Liver (tissue), 9 donors: ENCODE measurements around the gene ADPRH. TPM values are rescaled to one million over a fixed set of nuclear protein-coding genes. Genes with fewer than 3 reads are reported as not detected.

Experiments
- DNase-seq: peaks from one replicate; pipeline ENCODE4 v3.0.0-alpha.2; 2017; ENCODE audit warnings: low spot score
- H3K27ac ChIP-seq, 2 donors: one replicate each; pipeline ENCODE4 v1.7.0; 2013; ENCODE audit warnings: inconsistent platforms in 2 of 2, low read length in 2 of 2, control low read depth in 1 of 2, low read depth in 1 of 2, mild to moderate bottlenecking in 1 of 2
- H3K27me3 ChIP-seq, 4 donors: one replicate each; pipeline versions ENCODE4 v1.6.1 to v1.7.0; 2013; ENCODE audit warnings: low read length in 3 of 4, inconsistent platforms in 1 of 4, mild to moderate bottlenecking in 1 of 4, moderate library complexity in 1 of 4; ENCODE audit not compliant: control insufficient read depth in 4 of 4, insufficient read depth in 4 of 4
- H3K36me3 ChIP-seq, 4 donors: one replicate each; pipeline versions ENCODE4 v1.6.1 to v1.7.0; 2013; ENCODE audit warnings: low read length in 3 of 4, mild to moderate bottlenecking in 3 of 4, low read depth in 1 of 4, moderate library complexity in 1 of 4; ENCODE audit not compliant: control insufficient read depth in 4 of 4, insufficient read depth in 3 of 4
- H3K4me1 ChIP-seq, 4 donors: one replicate each; pipeline versions ENCODE4 v1.6.1 to v1.7.0; 2013; ENCODE audit warnings: low read length in 3 of 4, mild to moderate bottlenecking in 3 of 4, moderate library complexity in 1 of 4; ENCODE audit not compliant: control insufficient read depth in 4 of 4, insufficient read depth in 4 of 4
- H3K4me3 ChIP-seq, 3 donors: one replicate each; pipeline versions ENCODE4 v1.6.1 to v1.7.0; 2013; ENCODE audit warnings: low read length in 3 of 3, control low read depth in 1 of 3, low read depth in 1 of 3, mild to moderate bottlenecking in 1 of 3
- H3K9ac ChIP-seq, 2 donors: one replicate each; pipeline ENCODE4 v1.7.0; 2013; ENCODE audit warnings: low read length in 2 of 2, mild to moderate bottlenecking in 2 of 2, moderate library complexity in 2 of 2, control low read depth in 1 of 2, low read depth in 1 of 2
- H3K9me3 ChIP-seq, 4 donors: one replicate each; pipeline versions ENCODE4 v1.6.1 to v1.7.0; 2013; ENCODE audit warnings: low read length in 3 of 4; ENCODE audit not compliant: control insufficient read depth in 4 of 4
- CTCF ChIP-seq: fragments of 150-350 bp; IDR thresholded peaks from 2 replicates; pipeline ENCODE4 v1.5.1; 2017; ENCODE audit warnings: improper control_type of control experiment, low read depth, low read length; ENCODE audit not compliant: missing input control
- FOXA1 ChIP-seq: IDR thresholded peaks from 2 replicates; pipeline ENCODE4 v1.6.1; 2016; ENCODE audit warnings: antibody characterized with exemption
- FOXA2 ChIP-seq: IDR thresholded peaks from 2 replicates; pipeline ENCODE4 v1.6.1; 2016; ENCODE audit warnings: antibody characterized with exemption
- GABPA ChIP-seq, 2 donors: IDR thresholded peaks in 1 of 2; conservative IDR thresholded peaks in 1 of 2; 2 replicates each; pipeline ENCODE4 v1.6.1; 2016; ENCODE audit warnings: antibody characterized with exemption in 2 of 2, mild to moderate bottlenecking in 1 of 2, moderate library complexity in 1 of 2
- HNF4A ChIP-seq, 2 donors: conservative IDR thresholded peaks; 2 replicates each; pipeline ENCODE4 v1.6.1; 2016; ENCODE audit warnings: antibody characterized with exemption in 2 of 2, mild to moderate bottlenecking in 2 of 2
- JUND ChIP-seq, 2 donors: IDR thresholded peaks; 2 replicates each; pipeline ENCODE4 v1.6.1; 2016; ENCODE audit warnings: antibody characterized with exemption in 2 of 2
- NR2F2 ChIP-seq: IDR thresholded peaks from 2 replicates; pipeline ENCODE4 v1.6.1; 2016; ENCODE audit warnings: antibody characterized with exemption
- RAD21 ChIP-seq, 2 donors: IDR thresholded peaks; 2 replicates each; pipeline ENCODE4 v1.6.1; 2016; ENCODE audit warnings: antibody characterized with exemption in 2 of 2, mild to moderate bottlenecking in 2 of 2
- RXRA ChIP-seq, 2 donors: IDR thresholded peaks; 2 replicates each; pipeline ENCODE4 v1.6.1; 2017 to 2018; ENCODE audit warnings: antibody characterized with exemption in 2 of 2, mild to moderate bottlenecking in 1 of 2
- TAF1 ChIP-seq: conservative IDR thresholded peaks from 2 replicates; pipeline ENCODE4 v1.6.1; 2016; ENCODE audit warnings: antibody characterized with exemption, mild to moderate bottlenecking
- WGBS: extraction: QIAGEN DNeasy Blood & Tissue Kit; methylation state at CpG from one replicate; pipeline ENCODE4 v1.1.7; 2013; 5-methylcytosine and 5-hydroxymethylcytosine counted together
- polyA plus RNA-seq, 2 donors: library from polyadenylated mRNA; stranded (reverse) in 1 of 2; unstranded in 1 of 2; fragments of 200-250 nt in 1 of 2; fragments of >200 nt in 1 of 2; fragmentation: Nextera tagmentation in 1 of 2; extraction: Ambion mirVana in 1 of 2; gene quantifications; one replicate each; pipeline versions ENCODE4 v1.2.1 to v1.2.3, GENCODE V29; 2013 to 2015
- total RNA-seq, 2 donors: library from RNA; depleted of rRNA; stranded (reverse); fragments of >200 nt; gene quantifications; one replicate each; pipeline ENCODE4 v1.2.3, GENCODE V29; 2014
- TF ChIP-seq, protein P1 (sequence below): IDR thresholded peaks from 2 replicates; pipeline ENCODE4 v1.6.1; 2016; ENCODE audit warnings: antibody characterized with exemption
- TF ChIP-seq, protein P2 (sequence below): IDR thresholded peaks from 2 replicates; pipeline ENCODE4 v1.6.1; 2016; ENCODE audit warnings: antibody characterized with exemption
- donor health status: healthy.
- donor health status: healthy.
- donor health status: healthy.
- donor health status: healthy.
- donor health status: healthy.

The ADPRH gene
- total and polyA plus RNA-seq, 4 donors = 0.89 to 3.8 (median 2.4) TPM

GRCh38 chr3:119599558-119600174 is 20.4 kb downstream of the ADPRH start:
- 93% methylated on average over 6 of the region's 6 CpGs for WGBS
- Histone ChIP-seq H3K9ac (no peak overlapping the region), H3K27me3 (no peaks in the 10 kb centered on the region), H3K36me3 (no peaks in the 10 kb centered on the region), H3K4me3 (no peak overlapping the region), H3K9me3 (no peaks in the 10 kb centered on the region), H3K27ac (no peak overlapping the region), H3K4me1 (peaks cover 2 to 42% (median 24%) of the 10 kb centered on the region in 4 donors)
- no peak for DNase-seq
- no peak for TF ChIP-seq RAD21 (IDR thresholded peaks at IDR 0.05)
- TF ChIP-seq RXRA (IDR thresholded peaks at IDR 0.05) = no peak
- TF ChIP-seq, protein P1, sequence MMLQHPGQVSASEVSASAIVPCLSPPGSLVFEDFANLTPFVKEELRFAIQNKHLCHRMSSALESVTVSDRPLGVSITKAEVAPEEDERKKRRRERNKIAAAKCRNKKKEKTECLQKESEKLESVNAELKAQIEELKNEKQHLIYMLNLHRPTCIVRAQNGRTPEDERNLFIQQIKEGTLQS = no peak
- no peak for TF ChIP-seq CTCF
- TF ChIP-seq JUND (IDR thresholded peaks at IDR 0.05) = no peak
- TF ChIP-seq FOXA1 = no peak
- no peak for TF ChIP-seq HNF4A (conservative IDR thresholded peaks at IDR 0.05)
- TF ChIP-seq NR2F2 = no peak
- TF ChIP-seq, protein P2, sequence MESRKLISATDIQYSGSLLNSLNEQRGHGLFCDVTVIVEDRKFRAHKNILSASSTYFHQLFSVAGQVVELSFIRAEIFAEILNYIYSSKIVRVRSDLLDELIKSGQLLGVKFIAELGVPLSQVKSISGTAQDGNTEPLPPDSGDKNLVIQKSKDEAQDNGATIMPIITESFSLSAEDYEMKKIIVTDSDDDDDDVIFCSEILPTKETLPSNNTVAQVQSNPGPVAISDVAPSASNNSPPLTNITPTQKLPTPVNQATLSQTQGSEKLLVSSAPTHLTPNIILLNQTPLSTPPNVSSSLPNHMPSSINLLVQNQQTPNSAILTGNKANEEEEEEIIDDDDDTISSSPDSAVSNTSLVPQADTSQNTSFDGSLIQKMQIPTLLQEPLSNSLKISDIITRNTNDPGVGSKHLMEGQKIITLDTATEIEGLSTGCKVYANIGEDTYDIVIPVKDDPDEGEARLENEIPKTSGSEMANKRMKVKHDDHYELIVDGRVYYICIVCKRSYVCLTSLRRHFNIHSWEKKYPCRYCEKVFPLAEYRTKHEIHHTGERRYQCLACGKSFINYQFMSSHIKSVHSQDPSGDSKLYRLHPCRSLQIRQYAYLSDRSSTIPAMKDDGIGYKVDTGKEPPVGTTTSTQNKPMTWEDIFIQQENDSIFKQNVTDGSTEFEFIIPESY = no peak
- TF ChIP-seq FOXA2 = no peak
- TF ChIP-seq GABPA (IDR thresholded peaks at IDR 0.05 in 1 of 2, conservative IDR thresholded peaks at IDR 0.05 in 1 of 2) = no peak

DNA sequence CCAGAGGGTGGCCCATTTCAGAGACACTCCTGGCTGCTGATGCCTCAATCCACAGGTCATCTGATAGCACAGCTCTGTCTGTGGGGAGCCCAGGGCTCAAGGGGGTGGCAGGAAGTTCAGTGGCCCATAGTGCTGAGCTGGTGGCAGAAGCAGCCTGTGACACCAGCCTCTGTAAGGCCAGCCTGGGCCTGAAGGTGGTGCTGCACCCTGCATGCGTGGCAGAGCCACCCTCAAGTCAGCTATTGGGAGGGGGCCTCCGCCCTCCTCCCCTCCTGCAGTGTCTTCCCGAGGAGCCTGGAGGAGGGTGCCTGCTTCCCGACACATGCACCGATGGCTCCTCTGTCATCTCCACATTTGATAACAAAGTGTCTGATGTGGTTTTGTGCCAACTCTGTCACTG is 21.4 kb downstream of the ADPRH start:
- no peaks in the 10 kb centered on the region for H3K9me3 ChIP-seq
- TF ChIP-seq, protein P1 = no peak
- peak; percentile 9 to 45 for TF ChIP-seq RAD21 (IDR thresholded peaks at IDR 0.05)
- H3K27me3 ChIP-seq = no peaks in the 10 kb centered on the region
- H3K9ac ChIP-seq = no peak overlapping the region
- no peak overlapping the region for H3K4me3 ChIP-seq
- WGBS = 72% methylated on average over 5 of the region's 5 CpGs
- H3K36me3 ChIP-seq = no peaks in the 10 kb centered on the region
- H3K27ac ChIP-seq = no peak overlapping the region
- H3K4me1 ChIP-seq = peaks cover 2 to 39% (median 23%) of the 10 kb centered on the region in 4 donors
- DNase-seq = no peak

GRCh38 chr3:119601154-119601553 is 21.9 kb downstream of the ADPRH start:
- H3K4me1 ChIP-seq = peaks cover 2 to 34% (median 21%) of the 10 kb centered on the region in 4 donors
- H3K4me3 ChIP-seq = no peak overlapping the region
- H3K9me3 ChIP-seq = no peaks in the 10 kb centered on the region
- no peaks in the 10 kb centered on the region for H3K36me3 ChIP-seq
- no peak overlapping the region for H3K27ac ChIP-seq
- no peak overlapping the region for H3K9ac ChIP-seq
- no peak for TF ChIP-seq GABPA (IDR thresholded peaks at IDR 0.05 in 1 of 2, conservative IDR thresholded peaks at IDR 0.05 in 1 of 2)
- TF ChIP-seq NR2F2 = no peak
- no peak for TF ChIP-seq CTCF
- no peak for TF ChIP-seq RAD21 (IDR thresholded peaks at IDR 0.05)
- no peak for TF ChIP-seq TAF1
- WGBS = 96% methylated on average over 3 of the region's 3 CpGs
- no peaks in the 10 kb centered on the region for H3K27me3 ChIP-seq
- DNase-seq = no peak
